Rectal smooth muscle tissue (tissue), 1 donor: ENCODE measurements around the gene CAVIN4.

Source experiments
- H3K27ac ChIP-seq: one replicate; pipeline ENCODE4 v1.7.0; 2013; ENCODE audit warnings: low read depth, low read length, inconsistent platforms
- H3K27me3 ChIP-seq: one replicate; pipeline ENCODE4 v1.7.0; 2013; ENCODE audit warnings: low read length; ENCODE audit not compliant: control insufficient read depth, insufficient read depth
- H3K36me3 ChIP-seq: one replicate; pipeline ENCODE4 v1.7.0; 2013; ENCODE audit warnings: low read length; ENCODE audit not compliant: control insufficient read depth, insufficient read depth
- H3K4me1 ChIP-seq: one replicate; pipeline ENCODE4 v1.7.0; 2013; ENCODE audit warnings: low read length; ENCODE audit not compliant: control insufficient read depth, insufficient read depth
- H3K4me3 ChIP-seq: one replicate; pipeline ENCODE4 v1.7.0; 2013; ENCODE audit warnings: low read length
- H3K9ac ChIP-seq: one replicate; pipeline ENCODE4 v1.7.0; 2013; ENCODE audit warnings: low read length

CAVIN4 gene

GRCh38 chr9:100591639-100592412, 13.9 kb downstream of the CAVIN4 start:
- H3K4me3 ChIP-seq: no peak overlapping the region
- H3K27ac ChIP-seq: no peak overlapping the region
- H3K9ac ChIP-seq: no peak overlapping the region
- H3K27me3 ChIP-seq: no peaks in the 10 kb centered on the region
- no peaks in the 10 kb centered on the region for H3K4me1 ChIP-seq
- no peaks in the 10 kb centered on the region for H3K36me3 ChIP-seq

DNA sequence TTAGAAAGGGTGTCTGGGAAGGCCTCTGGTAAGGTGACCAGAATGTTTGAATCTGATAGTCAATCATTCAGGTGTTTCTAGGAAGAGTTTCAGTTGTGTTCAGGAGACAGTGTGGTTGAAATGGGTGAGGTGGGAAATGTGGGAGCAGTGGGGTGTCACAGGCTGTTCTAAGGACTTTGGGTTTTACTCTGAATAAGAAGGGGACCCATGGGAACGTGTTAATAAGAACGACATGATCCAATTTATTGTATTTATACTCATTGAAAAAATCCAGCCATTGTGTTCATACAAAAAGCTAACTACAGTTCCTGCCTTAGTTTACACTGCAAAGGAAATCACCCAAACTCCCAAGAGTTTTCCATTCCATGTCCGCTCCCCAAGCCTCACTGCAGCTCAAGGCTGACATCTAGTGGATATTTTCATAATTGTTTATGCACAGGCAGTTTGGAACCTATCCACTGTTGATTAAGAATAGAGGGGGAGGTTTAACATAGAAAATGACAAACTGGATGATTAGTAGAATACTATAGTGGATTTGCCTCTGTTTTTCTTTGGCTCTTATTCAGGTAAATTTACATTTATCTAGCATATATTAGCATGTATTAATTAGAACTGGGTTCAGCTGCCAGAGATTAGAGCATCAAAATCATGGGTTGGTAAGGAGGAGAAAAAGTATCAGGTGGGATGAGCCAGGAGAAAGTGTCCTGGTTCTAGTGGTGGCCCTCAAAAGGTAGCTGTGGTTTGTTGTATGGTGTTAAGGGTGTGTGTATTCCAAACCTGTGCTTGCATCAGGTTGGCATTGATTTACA, 17.7 kb downstream of the CAVIN4 start:
- H3K27ac ChIP-seq: no peak overlapping the region
- H3K36me3 ChIP-seq: no peaks in the 10 kb centered on the region
- no peak overlapping the region for H3K9ac ChIP-seq

DNA sequence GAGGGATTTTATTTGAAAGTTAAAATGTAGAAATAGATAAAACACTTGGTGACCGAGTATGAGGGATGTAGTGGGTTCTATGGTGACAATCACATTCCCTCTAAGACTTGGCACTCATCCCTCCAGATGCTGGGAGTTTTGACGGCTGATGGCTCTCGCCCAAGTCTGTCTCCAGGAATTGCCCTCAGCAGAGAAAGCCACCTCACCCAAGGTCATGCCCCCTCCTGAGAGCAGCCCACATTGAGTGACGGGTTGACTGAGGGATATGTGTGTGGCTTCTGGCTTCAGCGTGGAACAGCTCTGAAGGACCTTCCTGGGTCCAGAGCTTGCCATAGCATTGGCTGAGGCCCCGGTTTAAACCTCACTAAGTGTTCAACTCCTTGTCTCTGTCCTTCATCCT, 19.4 kb downstream of the CAVIN4 start:
- H3K27me3 ChIP-seq: no peaks in the 10 kb centered on the region
- H3K9ac ChIP-seq: no peak overlapping the region
- no peak overlapping the region for H3K4me3 ChIP-seq
- H3K36me3 ChIP-seq: no peaks in the 10 kb centered on the region
- peaks cover 3% of the 10 kb centered on the region for H3K4me1 ChIP-seq
- H3K27ac ChIP-seq: no peak overlapping the region

More for the DNA sequence above, 17.7 kb downstream of the CAVIN4 start:
- H3K4me3 ChIP-seq: no peak overlapping the region
- H3K4me1 ChIP-seq: peaks cover 3% of the 10 kb centered on the region
- no peaks in the 10 kb centered on the region for H3K27me3 ChIP-seq

- Histone ChIP-seq H3K36me3 (no peaks in the 10 kb centered on the region), H3K27me3 (no peaks in the 10 kb centered on the region), H3K4me3 (peak overlapping the region; percentile 71), H3K9ac (no peak overlapping the region), H3K27ac (no peak overlapping the region), H3K4me1 (peaks cover 3% of the 10 kb centered on the region)
Observed at GRCh38 chr9:100598641-100599145, 20.8 kb downstream of the CAVIN4 start.

DNA sequence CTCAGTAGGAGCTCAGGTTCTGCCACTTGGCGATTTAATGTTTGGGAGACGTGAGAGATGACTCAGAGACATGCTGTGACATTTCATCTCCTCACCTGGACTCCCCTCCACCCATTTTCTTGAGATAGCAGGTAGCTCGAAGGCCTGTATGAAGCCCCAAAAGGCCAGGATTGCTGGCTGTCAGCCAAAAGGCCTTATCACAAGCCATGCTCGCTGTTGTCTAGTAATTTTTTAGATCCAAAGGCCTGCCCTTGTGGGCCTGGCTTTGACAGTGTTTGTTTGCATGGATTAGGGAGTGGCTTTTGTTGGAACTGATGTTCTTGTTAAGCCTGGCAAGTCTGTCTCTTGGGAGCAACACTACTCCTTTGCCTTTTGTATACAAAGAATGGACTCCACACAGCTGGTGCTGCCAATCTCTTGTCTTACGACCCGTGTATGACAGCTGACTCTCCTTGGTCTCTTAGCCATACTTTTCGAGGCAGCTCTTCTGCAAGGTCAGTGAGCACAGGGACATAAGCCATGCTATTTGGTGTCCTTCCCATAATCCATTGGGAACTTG, 22.7 kb downstream of the CAVIN4 start:
- H3K27me3 ChIP-seq: no peaks in the 10 kb centered on the region
- no peaks in the 10 kb centered on the region for H3K36me3 ChIP-seq
- no peak overlapping the region for H3K9ac ChIP-seq
- peaks cover 3% of the 10 kb centered on the region for H3K4me1 ChIP-seq
- H3K27ac ChIP-seq: no peak overlapping the region
- H3K4me3 ChIP-seq: no peak overlapping the region

GRCh38 chr9:100601216-100601615, 23.3 kb downstream of the CAVIN4 start:
- Histone ChIP-seq H3K9ac (no peak overlapping the region), H3K4me3 (no peak overlapping the region), H3K36me3 (no peaks in the 10 kb centered on the region), H3K27me3 (no peaks in the 10 kb centered on the region), H3K27ac (no peak overlapping the region), H3K4me1 (peaks cover 3% of the 10 kb centered on the region)

DNA sequence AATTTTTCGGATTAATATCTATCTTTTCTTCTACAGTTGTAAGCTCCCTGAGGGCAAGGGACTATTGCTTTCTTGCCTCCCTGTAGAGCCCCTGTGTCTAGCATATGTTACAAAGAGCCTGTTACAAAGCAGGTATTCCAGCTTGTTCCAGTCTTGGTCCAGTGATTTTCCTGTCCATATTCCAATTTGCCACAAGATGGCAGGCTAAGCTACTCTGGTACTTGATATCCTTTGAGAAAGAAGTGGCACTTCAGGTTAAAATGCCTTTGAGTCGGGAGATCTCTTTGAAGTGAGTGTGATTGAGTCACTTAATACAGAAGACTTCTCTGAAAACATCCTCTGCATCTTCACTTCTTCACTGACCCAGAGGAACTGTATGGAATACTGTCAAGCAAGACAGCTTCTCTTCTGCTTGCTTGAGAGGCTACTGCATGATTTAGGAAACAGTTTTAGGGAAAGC, 24.5 kb downstream of the CAVIN4 start:
- Histone ChIP-seq H3K27me3 (no peaks in the 10 kb centered on the region), H3K4me3 (no peak overlapping the region), H3K9ac (no peak overlapping the region)

GRCh38 chr9:100605405-100605804, 27.5 kb downstream of the CAVIN4 start:
- Histone ChIP-seq H3K27ac (no peak overlapping the region), H3K36me3 (no peaks in the 10 kb centered on the region), H3K4me3 (no peak overlapping the region), H3K27me3 (no peaks in the 10 kb centered on the region), H3K4me1 (no peaks in the 10 kb centered on the region), H3K9ac (no peak overlapping the region)

More for the DNA sequence above, 24.5 kb downstream of the CAVIN4 start:
- peaks cover 3% of the 10 kb centered on the region for H3K4me1 ChIP-seq
- H3K36me3 ChIP-seq: no peaks in the 10 kb centered on the region
- no peak overlapping the region for H3K27ac ChIP-seq

DNA sequence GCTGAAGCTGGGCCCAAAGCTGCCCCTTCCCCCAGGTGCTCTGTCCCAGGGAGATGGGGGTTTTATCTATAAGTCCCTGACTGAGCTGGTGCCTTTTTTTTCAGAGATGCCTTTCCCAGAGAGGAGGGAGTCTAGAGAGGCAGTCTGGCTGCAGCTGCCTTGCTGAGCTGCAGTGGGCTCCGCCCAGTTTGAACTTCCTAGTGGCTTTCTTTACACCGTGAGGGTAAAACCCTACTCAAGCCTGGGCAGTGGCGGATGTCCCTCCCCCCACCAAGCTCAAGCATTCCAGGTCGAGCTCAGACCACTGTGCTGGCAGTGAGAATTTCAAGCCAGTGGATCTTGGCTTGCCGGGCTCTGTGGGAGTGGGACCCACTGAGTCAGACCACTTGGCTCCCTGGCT, 41.3 kb downstream of the CAVIN4 start:
- Histone ChIP-seq H3K4me3 (no peak overlapping the region), H3K27ac (no peak overlapping the region)

GRCh38 chr9:100619665-100620064, 41.8 kb downstream of the CAVIN4 start:
- Histone ChIP-seq H3K9ac (no peak overlapping the region), H3K4me3 (no peak overlapping the region), H3K27me3 (no peaks in the 10 kb centered on the region), H3K36me3 (no peaks in the 10 kb centered on the region), H3K4me1 (no peaks in the 10 kb centered on the region), H3K27ac (no peak overlapping the region)

More for the DNA sequence above, 41.3 kb downstream of the CAVIN4 start:
- Histone ChIP-seq H3K27me3 (no peaks in the 10 kb centered on the region), H3K9ac (no peak overlapping the region), H3K4me1 (no peaks in the 10 kb centered on the region), H3K36me3 (no peaks in the 10 kb centered on the region)

- no peaks in the 10 kb centered on the region for H3K36me3 ChIP-seq
- H3K4me3 ChIP-seq: no peak overlapping the region
- no peaks in the 10 kb centered on the region for H3K27me3 ChIP-seq
- no peak overlapping the region for H3K27ac ChIP-seq
- no peak overlapping the region for H3K9ac ChIP-seq
- no peaks in the 10 kb centered on the region for H3K4me1 ChIP-seq
Observed at GRCh38 chr9:100623969-100624368, 46.1 kb downstream of the CAVIN4 start.

DNA sequence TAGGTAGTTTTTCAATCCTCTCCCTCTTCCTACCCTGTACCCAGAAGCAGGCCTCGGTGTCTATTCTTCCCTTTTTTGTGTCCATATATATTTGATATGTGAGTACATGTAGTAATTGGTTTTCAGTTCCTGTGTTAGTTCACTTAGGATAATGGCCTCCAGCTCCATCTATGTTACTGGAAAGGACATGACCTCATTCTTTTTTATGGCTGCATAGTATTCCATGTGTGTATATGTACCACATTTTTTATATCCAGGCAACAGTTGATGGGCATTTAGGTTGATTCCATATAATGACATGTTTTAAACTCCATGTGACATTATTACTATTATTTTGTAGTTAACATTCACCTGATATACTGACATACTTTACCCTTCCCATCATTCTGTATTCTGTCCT, 49.1 kb downstream of the CAVIN4 start:
- no peak overlapping the region for H3K9ac ChIP-seq
- H3K36me3 ChIP-seq: no peaks in the 10 kb centered on the region
- H3K4me1 ChIP-seq: no peaks in the 10 kb centered on the region
- no peak overlapping the region for H3K4me3 ChIP-seq
- no peak overlapping the region for H3K27ac ChIP-seq
- H3K27me3 ChIP-seq: no peaks in the 10 kb centered on the region
